ENCODE measurements around the gene TMC4.
A peak's percentile ranks its signal among the peaks of the same experiment; 100 is the strongest.
"Not testable (repeated sequence)": the region's sequence is repeated elsewhere in the genome, so short reads cannot be mapped to it uniquely, and the experiment has no call there.

The TMC4 gene

DNA sequence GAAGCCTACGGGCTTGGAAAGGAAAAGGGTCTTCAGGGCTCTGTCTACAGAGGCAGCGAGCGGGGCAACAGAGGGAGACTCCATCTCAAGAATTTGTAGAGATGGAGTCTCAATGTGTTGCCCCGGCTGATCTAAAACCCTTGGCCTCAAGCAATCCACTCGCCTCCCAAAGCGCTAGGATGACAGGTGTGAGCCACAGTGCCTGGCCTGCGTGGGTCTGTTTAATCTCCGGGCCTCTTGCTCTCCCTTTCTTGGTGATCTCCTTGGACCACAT is 35.8 kb upstream of the TMC4 start:
- TF ChIP-seq JUND (IDR thresholded peaks at IDR 0.05; ENCODE audit: low read depth), result no peak
- peak in 1 of 2 experiments; percentile 39 for DNase-seq (ENCODE audit: low read depth in 1 of 2, low spot score in 1 of 2)
- in situ Hi-C loops (cut with HindIII; ENCODE audit: low pct_unique_long_range_greater_than_20kb, low sequenced_read_pairs), result no loop called here

DNA sequence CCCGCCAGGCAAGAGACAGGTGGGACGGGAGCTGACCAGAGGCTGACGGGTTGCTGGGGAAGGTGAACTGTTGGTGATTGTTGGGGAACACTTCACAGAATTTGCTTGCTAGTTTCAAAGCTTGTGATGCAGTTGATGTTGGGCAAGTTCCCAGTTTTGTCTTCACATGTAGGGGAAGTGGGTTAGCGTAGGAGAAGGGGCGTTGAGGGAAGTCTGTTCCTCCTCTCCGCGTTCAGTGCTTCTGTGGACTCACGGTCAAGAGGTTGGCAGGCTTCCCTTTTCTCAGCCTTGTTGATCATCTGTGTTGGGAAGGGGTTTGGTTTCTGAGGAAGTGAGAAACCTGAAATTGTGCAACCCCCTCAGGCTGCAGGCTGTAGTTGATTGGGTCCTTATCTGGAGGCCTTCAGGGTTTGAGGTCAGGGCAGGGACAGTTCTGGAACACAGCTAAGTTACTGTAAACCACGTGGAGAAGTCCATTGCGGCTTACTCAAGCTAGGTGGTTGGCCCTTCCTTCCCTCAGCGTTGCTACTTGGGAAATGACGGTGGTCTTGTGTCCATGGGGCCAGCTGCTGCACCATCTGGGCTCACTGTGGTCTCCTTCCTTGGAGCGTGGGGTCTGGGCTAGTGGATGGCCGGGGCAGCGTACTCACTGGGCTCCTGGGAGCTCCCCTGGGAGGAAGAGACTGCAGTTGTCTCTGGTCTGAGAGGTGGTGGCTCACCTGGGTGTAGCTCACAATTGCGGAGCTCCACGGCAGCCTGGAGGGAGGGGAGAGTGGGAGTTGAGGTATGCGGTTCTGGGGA is 35.2 kb upstream of the TMC4 start:
- DNase-seq (ENCODE audit: low read depth in 1 of 2, low spot score in 1 of 2), result peak in 1 of 2 experiments; percentile 25
- TF ChIP-seq JUND (IDR thresholded peaks at IDR 0.05; ENCODE audit: low read depth), result no peak
- in situ Hi-C loops (cut with HindIII; ENCODE audit: low pct_unique_long_range_greater_than_20kb, low sequenced_read_pairs), result no loop called here

DNA sequence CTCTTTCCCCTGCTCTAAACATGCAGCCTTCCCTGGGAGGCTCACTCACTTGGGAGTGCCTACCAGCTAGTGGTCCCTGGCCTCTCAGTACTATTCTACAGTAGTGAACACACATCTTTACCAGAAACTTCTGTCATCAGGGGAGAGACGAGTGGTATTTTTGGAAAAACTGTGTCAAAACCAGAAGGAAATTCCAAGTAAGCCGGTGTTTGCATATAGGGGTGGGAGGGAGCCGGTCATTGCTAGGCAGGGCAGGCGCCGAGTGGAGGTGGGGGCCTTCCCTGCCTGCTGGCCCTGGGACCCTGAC is 34.7 kb upstream of the TMC4 start:
- no peak for DNase-seq (ENCODE audit: low read depth in 1 of 2, low spot score in 1 of 2)
- in situ Hi-C loops (cut with HindIII; ENCODE audit: low pct_unique_long_range_greater_than_20kb, low sequenced_read_pairs), result no loop called here
- TF ChIP-seq JUND (IDR thresholded peaks at IDR 0.05; ENCODE audit: low read depth), result no peak

DNA sequence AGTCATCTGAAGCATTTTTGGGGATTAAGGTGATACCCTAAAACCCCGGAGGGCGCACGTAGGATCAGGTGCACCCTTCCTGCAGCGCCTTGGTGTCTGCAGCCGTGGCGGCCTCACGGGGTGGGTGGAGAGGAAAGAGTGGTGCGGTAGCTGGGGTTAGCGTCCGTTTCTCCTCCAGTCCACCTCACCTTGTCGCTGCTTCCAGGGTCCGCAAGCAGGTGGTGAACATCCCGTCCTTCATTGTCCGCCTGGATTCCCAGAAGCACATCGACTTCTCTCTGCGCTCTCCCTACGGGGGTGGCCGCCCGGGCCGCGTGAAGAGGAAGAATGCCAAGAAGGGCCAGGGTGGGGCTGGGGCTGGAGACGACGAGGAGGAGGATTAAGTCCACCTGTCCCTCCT is 34.2 kb upstream of the TMC4 start:
- DNase-seq (ENCODE audit: low read depth in 1 of 2, low spot score in 1 of 2); in situ Hi-C loops (cut with HindIII; ENCODE audit: low pct_unique_long_range_greater_than_20kb, low sequenced_read_pairs): not testable (repeated sequence)

DNA sequence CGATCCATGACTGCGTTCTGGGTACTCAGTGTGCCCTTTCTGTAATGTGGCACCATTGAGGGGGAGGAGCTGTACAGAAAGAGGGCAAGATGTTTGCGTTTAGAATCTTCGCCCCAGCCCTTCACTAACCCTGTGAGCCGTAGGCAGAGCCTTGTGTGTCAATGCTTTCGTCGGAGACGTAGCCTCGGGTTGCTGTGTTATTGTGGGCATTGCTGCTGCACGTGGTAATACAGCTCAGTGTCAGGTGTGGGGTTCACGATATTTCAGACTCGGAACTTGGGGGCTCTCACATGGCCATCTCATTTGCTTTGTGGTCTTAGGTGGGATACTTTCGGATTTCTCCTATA is 33.8 kb upstream of the TMC4 start:
- TF ChIP-seq JUND (IDR thresholded peaks at IDR 0.05; ENCODE audit: low read depth), result no peak
- in situ Hi-C loops (cut with HindIII; ENCODE audit: low pct_unique_long_range_greater_than_20kb, low sequenced_read_pairs), result no loop called here
- DNase-seq (ENCODE audit: low read depth in 1 of 2, low spot score in 1 of 2), result no peak

DNA sequence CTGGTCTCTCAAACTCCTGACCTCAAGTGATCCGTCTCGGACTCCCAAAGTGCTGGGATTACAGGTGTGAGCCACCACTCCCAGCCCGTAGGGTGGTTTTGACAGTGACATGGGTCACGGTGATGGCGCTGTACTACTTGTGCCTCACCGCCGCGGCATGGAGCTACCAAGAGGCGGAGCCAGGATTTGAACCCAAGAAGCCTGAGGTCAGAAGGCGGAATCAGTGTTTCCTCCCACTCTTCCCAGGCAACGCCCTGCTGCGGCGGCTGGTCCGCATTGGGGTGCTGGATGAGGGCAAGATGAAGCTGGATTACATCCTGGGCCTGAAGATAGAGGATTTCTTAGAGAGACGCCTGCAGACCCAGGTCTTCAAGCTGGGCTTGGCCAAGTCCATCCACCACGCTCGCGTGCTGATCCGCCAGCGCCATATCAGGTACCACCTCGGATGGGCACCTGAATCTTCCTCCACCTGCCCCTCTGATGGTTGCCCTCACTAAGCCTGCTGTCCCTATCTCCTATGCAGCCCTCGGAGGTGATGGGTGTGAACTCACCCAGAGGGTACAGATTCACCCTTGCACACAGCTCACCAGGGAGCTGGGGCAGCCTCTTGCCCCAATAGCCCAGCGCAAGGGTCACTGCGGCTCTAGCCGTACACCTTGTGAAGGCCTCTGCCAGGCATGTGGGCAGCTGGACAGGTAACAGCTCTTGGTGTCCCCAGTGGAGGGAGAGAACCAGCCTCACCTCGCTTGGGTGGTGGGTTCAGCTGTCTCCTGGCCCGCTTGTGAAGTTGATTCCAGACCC is 33.3 kb upstream of the TMC4 start:
- TF ChIP-seq JUND (IDR thresholded peaks at IDR 0.05; ENCODE audit: low read depth), result no peak
- DNase-seq (ENCODE audit: low read depth in 1 of 2, low spot score in 1 of 2), result no peak
- in situ Hi-C loops (cut with HindIII; ENCODE audit: low pct_unique_long_range_greater_than_20kb, low sequenced_read_pairs), result no loop called here

DNA sequence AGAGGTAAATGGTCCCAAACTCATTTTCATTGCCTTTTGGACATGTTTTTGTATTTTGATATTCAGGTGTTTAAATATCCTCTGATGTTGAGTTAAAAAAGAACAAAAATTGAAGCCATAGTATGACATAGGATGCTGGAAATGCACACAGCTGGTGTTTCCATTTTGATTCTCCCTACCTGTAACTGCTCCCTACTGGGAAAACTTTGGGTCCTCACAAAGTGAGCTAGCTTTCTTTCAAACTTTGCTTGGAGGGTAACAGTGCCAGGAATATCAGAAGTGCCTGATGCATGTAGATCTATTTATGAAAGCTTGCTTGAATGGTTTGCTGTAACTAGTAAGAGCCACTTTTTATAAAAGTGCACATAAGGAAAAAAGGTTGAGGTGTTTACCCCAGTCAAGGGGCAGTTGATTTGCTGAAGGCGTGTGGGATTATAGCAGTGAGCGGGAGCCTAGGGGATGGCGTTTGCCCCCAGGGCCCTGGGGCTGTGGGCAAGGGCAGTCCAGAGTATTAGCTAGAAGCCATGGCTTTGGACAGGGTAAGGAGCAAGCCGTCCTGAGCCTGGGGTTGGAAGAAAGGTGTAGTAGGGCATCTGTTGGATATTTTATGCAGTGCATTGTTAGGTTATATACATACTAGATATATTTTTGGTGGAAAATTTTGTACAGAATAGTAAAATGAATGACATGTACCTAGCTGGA is 32.0 kb upstream of the TMC4 start:
- no peak for DNase-seq (ENCODE audit: low read depth in 1 of 2, low spot score in 1 of 2)
- in situ Hi-C loops (cut with HindIII; ENCODE audit: low pct_unique_long_range_greater_than_20kb, low sequenced_read_pairs), result no loop called here
- no peak for TF ChIP-seq JUND (IDR thresholded peaks at IDR 0.05; ENCODE audit: low read depth)

DNA sequence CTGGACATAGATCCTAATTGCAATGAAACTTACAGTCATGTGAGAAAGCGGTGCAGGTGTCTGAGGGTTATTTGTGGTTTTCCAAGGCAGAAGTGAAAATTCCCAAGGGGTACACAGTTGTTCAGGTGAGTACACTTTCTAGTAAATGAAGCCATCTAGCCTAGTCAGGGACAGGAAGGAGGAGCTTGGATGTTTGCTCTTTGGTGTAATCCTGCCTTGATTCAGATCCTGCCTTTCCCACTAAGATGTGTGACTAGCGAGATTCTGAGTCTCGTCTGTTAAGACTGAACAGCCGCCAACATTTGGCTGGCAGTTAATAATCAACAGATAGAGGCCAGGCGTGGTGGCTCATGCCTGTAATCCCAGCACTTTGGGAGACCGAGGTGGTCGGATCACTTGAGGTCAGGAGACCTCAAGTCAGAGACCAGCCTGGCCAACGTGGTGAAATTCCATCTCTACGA is 30.2 kb upstream of the TMC4 start:
- TF ChIP-seq JUND (IDR thresholded peaks at IDR 0.05; ENCODE audit: low read depth), result no peak
- in situ Hi-C loops (cut with HindIII; ENCODE audit: low pct_unique_long_range_greater_than_20kb, low sequenced_read_pairs), result no loop called here
- no peak for DNase-seq (ENCODE audit: low read depth in 1 of 2, low spot score in 1 of 2)

DNA sequence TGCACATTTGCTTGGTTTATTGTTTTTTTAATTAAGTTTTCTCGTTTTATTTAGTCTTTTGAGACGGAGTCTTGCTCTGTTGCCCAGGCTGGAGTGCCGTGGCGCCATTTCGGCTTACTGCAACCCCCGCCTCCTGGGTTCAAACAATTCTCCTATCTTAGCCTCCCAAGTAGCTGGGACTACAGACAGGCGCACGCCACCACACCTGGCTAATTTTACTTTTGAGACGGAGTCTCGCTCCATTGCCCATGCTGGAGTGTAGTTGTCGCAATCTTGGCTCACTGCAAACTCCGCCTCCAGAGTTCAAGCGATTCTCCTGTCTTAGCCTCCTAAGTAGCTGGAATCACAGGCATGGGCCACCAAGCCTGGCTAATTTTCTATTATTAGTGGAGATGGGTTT is 29.0 kb upstream of the TMC4 start:
- no peak for DNase-seq (ENCODE audit: low read depth in 1 of 2, low spot score in 1 of 2)
- in situ Hi-C loops (cut with HindIII; ENCODE audit: low pct_unique_long_range_greater_than_20kb, low sequenced_read_pairs), result no loop called here
- TF ChIP-seq JUND (IDR thresholded peaks at IDR 0.05; ENCODE audit: low read depth), result no peak

DNA sequence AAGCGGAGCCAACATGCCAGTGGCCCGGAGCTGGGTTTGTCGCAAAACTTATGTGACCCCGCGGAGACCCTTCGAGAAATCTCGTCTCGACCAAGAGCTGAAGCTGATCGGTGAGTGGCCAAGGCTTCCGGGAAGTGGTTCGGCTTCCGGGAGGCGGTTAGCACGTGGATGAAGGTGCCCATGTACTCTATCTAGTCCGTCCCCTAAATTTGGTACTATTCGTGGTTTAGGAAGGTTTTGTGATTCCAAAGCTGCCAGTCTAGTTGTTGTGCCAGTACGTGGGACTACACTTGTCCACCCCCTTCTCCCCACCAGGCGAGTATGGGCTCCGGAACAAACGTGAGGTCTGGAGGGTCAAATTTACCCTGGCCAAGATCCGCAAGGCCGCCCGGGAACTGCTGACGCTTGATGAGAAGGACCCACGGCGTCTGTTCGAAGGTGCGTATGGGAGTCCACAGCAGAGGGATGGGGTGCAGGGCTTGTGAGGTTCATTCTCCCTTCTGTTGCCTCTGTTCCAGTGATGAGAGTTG is 28.3 kb upstream of the TMC4 start:
- no peak for DNase-seq (ENCODE audit: low read depth in 1 of 2, low spot score in 1 of 2)
- TF ChIP-seq JUND (IDR thresholded peaks at IDR 0.05; ENCODE audit: low read depth), result no peak
- in situ Hi-C loops (cut with HindIII; ENCODE audit: low pct_unique_long_range_greater_than_20kb, low sequenced_read_pairs), result no loop called here

DNA sequence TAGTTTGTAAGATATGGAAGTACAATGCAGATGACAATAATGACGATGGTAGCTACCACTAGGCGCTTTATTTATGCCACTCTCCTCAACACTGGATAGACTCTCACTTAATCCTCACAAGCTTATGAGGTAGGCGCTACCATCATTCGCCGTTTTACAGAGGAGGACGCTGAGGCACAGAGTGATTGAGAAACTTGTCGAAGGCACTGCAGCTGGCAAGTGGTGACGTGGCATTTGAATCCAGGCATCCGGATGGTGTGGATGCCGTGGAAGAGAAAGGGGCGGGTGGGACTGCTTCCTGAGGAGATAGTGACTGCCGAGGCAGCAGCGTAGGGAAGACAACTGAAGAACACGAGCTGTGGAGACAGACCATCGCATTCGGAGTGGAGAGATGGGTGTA is 26.4 kb upstream of the TMC4 start:
- in situ Hi-C loops (cut with HindIII; ENCODE audit: low pct_unique_long_range_greater_than_20kb, low sequenced_read_pairs), result no loop called here
- DNase-seq (ENCODE audit: low read depth in 1 of 2, low spot score in 1 of 2), result no peak
- TF ChIP-seq JUND (IDR thresholded peaks at IDR 0.05; ENCODE audit: low read depth), result no peak

DNA sequence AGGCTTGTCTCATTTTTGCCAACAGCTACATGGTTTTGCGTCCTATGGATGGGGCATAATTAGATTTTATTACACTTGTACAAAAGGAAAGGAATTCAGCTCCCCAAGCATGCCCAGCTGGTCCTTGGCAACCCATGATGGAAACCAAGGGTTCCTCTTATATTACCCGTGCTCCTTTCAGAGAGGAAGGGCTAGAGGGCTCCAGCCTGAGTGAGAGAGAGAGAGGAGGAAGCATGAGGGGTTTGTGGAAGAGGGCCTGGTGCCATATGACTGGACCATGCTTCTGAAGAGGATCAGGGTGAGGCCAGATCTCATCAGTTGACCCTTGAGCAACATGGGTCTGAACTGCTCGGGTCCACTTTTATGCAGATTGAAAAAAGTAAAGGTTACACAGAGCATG is 24.2 kb upstream of the TMC4 start:
- no peak for TF ChIP-seq JUND (IDR thresholded peaks at IDR 0.05; ENCODE audit: low read depth)
- no peak for DNase-seq (ENCODE audit: low read depth in 1 of 2, low spot score in 1 of 2)
- in situ Hi-C loops (cut with HindIII; ENCODE audit: low pct_unique_long_range_greater_than_20kb, low sequenced_read_pairs), result no loop called here

DNA sequence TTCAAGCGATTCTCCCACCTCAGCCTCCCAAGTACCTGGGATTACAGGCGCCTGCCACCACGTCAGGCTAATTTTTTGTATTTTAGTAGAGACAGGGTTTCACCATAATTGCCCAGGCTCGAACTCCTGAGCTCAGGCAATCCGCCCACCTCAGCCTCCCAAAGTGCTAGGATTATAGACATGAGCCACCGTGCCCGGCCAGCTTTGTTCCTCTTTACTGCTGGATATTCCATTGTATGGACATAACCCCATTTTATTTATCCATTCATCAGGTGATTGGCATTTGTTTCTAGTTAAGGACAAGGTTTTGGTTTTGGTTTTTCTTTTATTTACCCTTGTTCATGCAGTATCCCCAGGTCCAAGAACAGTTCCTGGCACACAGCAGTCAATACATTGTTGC is 23.6 kb upstream of the TMC4 start:
- TF ChIP-seq JUND (IDR thresholded peaks at IDR 0.05; ENCODE audit: low read depth), result no peak
- in situ Hi-C loops (cut with HindIII; ENCODE audit: low pct_unique_long_range_greater_than_20kb, low sequenced_read_pairs), result no loop called here

DNA sequence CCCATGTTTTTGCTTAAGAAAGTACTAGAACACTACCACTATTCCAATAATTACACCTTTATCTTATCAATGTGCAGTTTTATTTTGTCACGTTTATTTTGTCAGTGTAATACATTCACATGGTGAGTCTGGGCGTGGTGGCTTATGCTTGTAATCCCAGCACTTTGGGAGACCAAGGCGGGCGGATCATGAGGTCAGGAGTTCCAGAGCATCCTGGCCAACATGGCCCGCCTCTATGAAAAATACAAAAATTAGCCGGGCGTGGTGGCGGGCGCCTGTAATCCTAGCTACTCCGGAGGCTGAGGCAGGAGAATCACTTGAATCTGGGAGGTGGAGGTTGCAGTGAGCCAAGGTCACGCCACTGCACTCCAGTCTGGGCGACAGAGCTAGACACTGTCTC is 21.5 kb upstream of the TMC4 start:
- DNase-seq (ENCODE audit: low read depth in 1 of 2, low spot score in 1 of 2); in situ Hi-C loops (cut with HindIII; ENCODE audit: low pct_unique_long_range_greater_than_20kb, low sequenced_read_pairs): not testable (repeated sequence)

More for the DNA sequence above, 23.6 kb upstream of the TMC4 start:
- DNase-seq (ENCODE audit: low read depth in 1 of 2, low spot score in 1 of 2), result no peak

Measured in T47D (cell line).